RWPE1 (cell line): ENCODE data around the gene NCS1.

Source experiments
- CTCF ChIA-PET: fragments of 350-600 bp; sonication (Branson Sonifier 250); formaldehyde crosslinking; extraction: SDS; loops from one replicate; lab custom pipeline; 2021; lab: Yijun Ruan, JAX
- POLR2A ChIA-PET: fragments of 400-600 bp; formaldehyde crosslinking; extraction: SDS; loops from one replicate; lab custom pipeline; 2020; ENCODE audit warnings: antibody characterized with exemption; ENCODE audit not compliant: low non-redundant PET; lab: Yijun Ruan, JAX
- DNase-seq: peaks from one replicate; pipeline ENCODE4 v3.0.0; 2012; ENCODE audit warnings: low spot score
- H3K27ac ChIP-seq: fragments of 450-650 bp; 2 replicates; pipeline ENCODE4 v1.5.1; 2017
- TF ChIP-seq, protein P1 (sequence below): fragments of 450-650 bp; conservative IDR thresholded peaks from 2 replicates; pipeline ENCODE4 v1.5.1; 2017; ENCODE audit warnings: low read depth, mild to moderate bottlenecking

NCS1 gene

DNA sequence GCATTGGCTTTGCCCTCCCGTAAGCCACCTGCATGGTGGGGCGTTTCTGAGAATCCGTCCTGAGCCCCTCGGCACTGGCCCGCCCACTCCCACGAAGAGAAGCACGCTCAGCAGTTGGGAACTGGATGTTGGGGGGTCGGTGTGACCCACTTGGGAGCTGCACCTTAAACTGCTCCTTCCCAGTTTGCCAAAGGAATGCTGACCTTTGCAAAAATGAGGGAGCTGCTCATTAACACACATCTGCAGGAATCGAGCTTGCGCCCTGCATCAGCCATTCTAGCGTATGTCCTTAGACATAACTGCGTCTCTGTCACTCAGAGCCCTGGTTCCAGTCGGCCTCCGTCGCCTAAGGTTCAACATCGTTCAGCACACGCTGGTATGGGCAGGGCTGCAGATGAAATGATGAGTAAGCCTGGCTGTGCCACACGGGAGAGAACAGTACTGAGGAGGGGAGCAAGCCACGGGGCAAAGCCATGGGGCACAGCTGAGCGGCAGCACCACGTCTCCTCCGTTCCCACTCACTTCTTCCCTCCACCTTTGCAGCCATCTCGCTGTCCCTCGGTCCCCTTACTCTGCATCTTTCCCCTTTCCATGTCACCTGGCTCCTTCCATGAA is 28.8 kb upstream of the NCS1 start:
- ChIA-PET POLR2A (no interaction called here), CTCF (interaction anchor here (0.7 to 1.6 kb wide), 3 partner anchors 93 to 213 kb away, joined by 3 to 6 read pairs (median 5); no protein-coding TSS in a partner anchor)

DNA sequence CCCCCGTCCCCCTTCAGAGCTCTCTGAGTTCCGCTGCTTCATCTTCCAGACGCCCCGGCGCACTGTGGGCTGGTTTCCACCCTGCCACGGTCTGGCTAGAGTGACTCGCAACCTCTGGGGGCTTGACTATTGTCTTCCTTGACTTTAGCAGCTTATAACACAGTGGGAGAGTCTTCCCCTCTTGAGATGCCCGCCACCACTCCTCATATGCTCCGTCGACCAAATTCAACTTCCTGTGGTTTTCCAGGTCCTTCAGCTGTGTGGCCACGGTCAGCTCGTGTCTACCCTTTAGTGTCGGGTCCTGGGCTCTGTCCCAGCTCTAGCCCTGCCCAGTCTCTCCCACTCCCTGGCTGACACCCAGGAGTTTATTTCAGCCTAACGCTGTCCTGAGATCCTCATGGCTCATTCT is 28.2 kb upstream of the NCS1 start:
- ChIA-PET POLR2A (no interaction called here), CTCF (interaction anchor here (0.5 to 1.6 kb wide), 7 partner anchors 44 to 538 kb away, joined by 3 to 6 read pairs (median 3); no protein-coding TSS in a partner anchor)
- TF ChIP-seq, protein P1, sequence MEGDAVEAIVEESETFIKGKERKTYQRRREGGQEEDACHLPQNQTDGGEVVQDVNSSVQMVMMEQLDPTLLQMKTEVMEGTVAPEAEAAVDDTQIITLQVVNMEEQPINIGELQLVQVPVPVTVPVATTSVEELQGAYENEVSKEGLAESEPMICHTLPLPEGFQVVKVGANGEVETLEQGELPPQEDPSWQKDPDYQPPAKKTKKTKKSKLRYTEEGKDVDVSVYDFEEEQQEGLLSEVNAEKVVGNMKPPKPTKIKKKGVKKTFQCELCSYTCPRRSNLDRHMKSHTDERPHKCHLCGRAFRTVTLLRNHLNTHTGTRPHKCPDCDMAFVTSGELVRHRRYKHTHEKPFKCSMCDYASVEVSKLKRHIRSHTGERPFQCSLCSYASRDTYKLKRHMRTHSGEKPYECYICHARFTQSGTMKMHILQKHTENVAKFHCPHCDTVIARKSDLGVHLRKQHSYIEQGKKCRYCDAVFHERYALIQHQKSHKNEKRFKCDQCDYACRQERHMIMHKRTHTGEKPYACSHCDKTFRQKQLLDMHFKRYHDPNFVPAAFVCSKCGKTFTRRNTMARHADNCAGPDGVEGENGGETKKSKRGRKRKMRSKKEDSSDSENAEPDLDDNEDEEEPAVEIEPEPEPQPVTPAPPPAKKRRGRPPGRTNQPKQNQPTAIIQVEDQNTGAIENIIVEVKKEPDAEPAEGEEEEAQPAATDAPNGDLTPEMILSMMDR = no peak
- H3K27ac ChIP-seq = no peak overlapping the region
- DNase-seq = no peak

More for the DNA sequence above, 28.8 kb upstream of the NCS1 start:
- H3K27ac ChIP-seq = no peak overlapping the region
- no peak for DNase-seq
- TF ChIP-seq, protein P1 = no peak

DNA sequence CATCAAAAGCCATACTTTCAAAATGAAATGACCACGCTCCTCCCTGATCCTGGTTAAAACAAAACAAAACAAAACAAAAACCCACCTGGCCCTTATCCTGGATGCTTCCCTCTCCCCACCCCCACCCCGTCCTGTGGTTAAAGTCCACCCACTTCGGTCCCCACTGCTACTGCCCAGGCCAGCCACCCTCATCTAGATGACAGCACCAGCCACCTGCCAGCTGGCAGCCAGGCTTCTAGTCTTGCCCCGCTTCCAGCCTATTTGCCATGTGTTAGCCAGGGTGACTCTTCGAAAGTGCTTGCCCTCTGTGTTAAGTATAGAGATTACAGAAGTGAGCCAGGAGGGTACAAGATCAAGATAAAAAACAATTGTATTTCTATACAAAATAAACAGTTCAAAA is 27.5 kb upstream of the NCS1 start:
- DNase-seq = no peak
- H3K27ac ChIP-seq = no peak overlapping the region
- TF ChIP-seq, protein P1 = no peak
- POLR2A ChIA-PET = no interaction called here
- CTCF ChIA-PET = interaction anchor here (0.6 to 1.6 kb wide), 5 partner anchors 91 to 537 kb away, joined by 3 to 6 read pairs (median 3); no protein-coding TSS in a partner anchor

DNA sequence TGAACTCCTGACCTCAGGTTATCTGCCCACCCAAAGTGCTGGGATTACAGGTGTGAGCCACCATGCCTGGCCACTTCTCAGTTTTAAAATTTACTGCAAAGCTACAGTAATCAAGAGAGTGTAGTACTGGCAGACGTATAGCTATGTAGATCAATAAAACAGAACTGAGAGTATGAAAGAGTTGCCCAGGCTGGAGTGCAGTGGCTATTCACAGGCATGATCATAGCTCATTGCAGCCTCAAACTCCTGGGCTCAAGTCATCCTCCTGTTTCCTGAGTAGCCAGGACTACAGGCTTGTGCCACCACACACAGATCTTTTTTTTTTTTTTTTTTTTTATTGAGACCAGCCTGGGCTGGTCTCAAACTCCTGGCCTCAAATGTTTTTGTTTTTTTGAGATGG is 26.5 kb upstream of the NCS1 start:
- DNase-seq = no peak
- ChIA-PET POLR2A (no interaction called here), CTCF (interaction anchor here (1.1 kb wide), 1 partner anchor 91 kb away, joined by 11 read pairs; no protein-coding TSS in a partner anchor)
- no peak overlapping the region for H3K27ac ChIP-seq
- TF ChIP-seq, protein P1 = no peak

DNA sequence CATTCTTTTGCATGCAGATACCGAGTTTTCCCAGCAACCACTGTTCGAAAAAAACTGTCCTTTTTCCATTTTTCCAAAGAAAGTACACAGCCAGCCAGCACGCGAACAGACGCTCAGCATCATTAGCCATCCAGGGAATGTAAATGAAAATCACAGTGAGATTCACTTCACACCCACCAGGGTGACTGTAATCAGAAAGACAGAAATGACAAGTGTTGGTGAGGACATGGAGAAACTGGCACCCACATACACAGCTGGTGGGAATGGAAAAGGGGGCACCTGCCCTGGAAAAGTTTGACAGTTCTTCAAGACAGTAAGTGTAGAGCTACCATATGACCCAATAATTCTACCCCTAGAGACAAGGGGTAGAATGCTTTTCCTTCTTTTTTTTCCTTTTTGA is 25.0 kb upstream of the NCS1 start:
- H3K27ac ChIP-seq = no peak overlapping the region
- TF ChIP-seq, protein P1 = no peak
- no peak for DNase-seq
- ChIA-PET POLR2A (no interaction called here), CTCF (interaction anchor here (0.5 to 0.6 kb wide), 3 partner anchors 19 to 398 kb away, joined by 3 to 5 read pairs (median 4); no protein-coding TSS in a partner anchor)

DNA sequence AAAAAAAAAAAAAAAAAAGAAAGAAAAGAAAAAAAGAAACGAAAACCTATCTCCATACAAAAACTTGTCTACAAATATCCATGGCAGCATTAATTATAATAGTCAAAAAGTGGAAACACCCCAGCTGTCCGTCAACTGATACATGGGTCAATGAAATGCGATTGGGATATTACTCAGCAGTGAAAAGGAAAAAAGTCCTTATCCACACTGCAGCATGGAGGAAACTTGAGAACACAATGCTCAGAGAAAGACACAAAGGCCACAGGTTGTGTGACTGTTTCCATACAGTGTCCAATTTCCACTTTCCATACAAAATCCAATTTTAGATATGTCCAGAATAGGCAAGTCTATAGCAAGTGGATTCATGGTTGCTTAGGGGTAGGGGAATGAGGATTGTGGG is 24.3 kb upstream of the NCS1 start:
- TF ChIP-seq, protein P1 = no peak

More for the DNA sequence above, 24.3 kb upstream of the NCS1 start:
- ChIA-PET CTCF (no interaction called here), POLR2A (no interaction called here)
- no peak for DNase-seq
- H3K27ac ChIP-seq = no peak overlapping the region
